Measurements from ENCODE around the gene DNAL1. TPM values are rescaled to one million over a fixed set of nuclear protein-coding genes. Genes with fewer than 3 reads are reported as not detected.
A peak's percentile ranks its signal among the peaks of the same experiment; 100 is the strongest.
"Not testable (repeated sequence)": the region's sequence is repeated elsewhere in the genome, so short reads cannot be mapped to it uniquely, and the experiment has no call there.

DNAL1 gene, protein sequence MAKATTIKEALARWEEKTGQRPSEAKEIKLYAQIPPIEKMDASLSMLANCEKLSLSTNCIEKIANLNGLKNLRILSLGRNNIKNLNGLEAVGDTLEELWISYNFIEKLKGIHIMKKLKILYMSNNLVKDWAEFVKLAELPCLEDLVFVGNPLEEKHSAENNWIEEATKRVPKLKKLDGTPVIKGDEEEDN
- 10 to 100 TPM; 18.9 to 28.4 (median 25.1) TPM for polyA plus RNA-seq (ENCODE audit: insufficient read length in 4 of 4)

DNA sequence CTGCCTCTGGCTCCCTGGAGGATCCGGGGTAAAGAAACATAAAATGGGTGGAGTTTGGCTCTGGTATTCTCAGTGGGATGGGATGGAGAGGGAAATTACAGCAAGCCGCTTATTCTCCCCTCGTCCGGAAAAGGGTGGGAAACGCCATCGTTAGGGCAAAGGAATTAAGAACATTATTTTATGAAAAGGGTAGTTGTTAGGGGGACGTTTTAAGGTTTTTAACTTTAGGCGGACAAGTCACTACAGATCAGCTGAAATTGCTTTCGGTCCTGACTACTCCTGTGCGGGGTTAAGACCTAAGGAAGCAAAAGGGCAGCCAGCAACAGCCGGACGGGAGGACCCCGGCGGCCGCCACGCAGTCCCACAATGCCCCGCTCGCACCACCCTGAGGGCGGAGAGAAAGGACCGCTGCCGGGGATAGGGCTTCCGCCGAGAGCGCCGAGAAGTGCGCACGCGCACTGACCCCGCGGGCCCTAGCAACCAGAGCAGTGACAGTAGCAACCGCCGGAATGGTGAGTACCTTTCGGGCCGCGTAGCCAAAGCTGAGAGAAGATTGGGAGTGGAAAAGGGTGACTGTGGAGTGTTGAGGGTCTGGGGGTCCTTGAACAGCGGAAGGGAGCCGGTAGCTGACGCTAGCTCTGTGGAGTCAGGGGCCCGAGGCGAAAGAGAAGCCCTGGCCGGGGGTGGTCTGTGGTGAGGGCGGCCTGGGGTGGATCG is at the start of gene DNAL1:
Gene DNAL1, plus strand, starts transcription at position 456 of the 717 bp plus-strand sequence. Its CDS starts 54 bp downstream, at position 510.
- DNase-seq (ENCODE audit: low read depth in 4 of 4, low spot score in 3 of 4) = peak; percentile 83 to 87 (median 85)

DNA sequence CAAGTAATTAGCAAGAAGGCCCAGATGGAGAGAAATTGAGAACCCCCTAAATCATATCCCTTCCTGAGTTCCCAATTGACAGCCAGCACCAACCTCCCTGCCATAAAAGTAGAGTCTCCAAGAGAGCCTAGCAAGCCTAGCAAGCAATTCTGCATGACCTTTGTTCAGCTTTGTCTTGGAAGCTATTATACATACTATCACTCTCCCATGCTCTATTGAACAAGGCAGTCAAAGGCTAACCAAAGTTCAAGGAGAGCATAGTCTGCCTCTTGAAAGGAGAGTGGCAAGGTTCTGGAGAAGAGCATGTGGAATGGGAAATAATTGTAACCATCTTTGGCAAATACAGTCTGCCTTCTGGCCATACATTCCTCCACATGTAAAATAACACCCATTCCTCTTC is 45.3 kb upstream of the DNAL1 start:
- no peak for DNase-seq (ENCODE audit: low read depth in 4 of 4, low spot score in 3 of 4)

DNA sequence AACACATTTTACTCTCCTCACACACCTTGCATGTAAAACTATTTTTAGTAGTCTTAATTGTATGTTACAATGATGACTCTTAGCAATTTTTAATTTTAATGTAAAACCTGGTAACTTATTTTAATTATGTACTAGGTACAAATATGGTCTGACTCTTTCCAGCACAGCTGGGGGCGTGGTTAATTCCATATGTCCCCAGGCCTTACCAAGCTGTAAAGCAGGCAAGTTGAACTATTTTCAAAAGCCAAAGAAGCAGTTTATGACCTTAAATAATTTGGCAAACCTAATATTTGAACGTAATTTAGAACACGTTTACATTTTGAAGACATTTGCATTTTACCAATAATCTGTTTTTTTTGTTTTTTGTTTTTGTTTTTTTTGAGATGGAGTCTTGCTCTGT is 41.8 kb upstream of the DNAL1 start:
- DNase-seq (ENCODE audit: low read depth in 4 of 4, low spot score in 3 of 4) = no peak

DNA sequence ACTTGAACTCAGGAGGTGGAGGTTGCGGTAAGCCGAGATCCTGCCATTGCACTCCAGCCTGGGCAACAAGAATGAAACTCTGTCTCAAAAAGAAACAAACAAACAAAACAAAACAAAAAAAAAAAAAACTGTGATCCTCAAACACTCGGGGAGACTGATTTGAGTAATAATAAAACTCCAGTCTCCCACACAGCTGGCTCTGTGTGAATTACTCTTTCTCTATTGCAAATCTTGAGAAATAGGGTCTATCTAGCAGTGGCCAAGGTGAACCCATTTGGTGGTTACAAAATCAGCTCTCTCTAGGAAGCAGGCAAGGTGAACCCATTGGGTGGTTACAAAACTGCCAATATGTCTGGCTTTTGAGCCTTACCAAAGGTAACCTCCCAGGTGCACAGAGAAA is 38.5 kb upstream of the DNAL1 start:
- no peak for DNase-seq (ENCODE audit: low read depth in 4 of 4, low spot score in 3 of 4)

DNA sequence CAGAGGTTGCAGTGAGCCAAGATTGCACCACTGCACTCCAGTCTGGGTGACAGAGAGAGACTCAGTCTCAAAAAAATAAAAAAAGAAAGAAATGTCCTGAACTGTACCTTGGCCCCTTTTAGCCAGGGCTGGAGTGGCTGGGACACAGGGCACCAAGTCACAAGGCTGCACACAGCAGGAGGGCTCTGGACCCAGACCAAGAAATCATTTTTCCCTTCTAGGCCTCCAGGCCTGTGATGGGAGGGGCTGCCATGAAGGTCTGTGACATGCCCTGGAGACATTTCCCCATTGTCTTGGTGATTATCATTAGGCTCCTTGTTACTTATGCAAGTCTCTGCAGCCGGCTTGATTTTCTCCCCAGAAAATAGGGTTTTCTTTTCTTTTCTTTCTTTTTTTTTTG is 37.5 kb upstream of the DNAL1 start:
- DNase-seq (ENCODE audit: low read depth in 4 of 4, low spot score in 3 of 4) = no peak

DNA sequence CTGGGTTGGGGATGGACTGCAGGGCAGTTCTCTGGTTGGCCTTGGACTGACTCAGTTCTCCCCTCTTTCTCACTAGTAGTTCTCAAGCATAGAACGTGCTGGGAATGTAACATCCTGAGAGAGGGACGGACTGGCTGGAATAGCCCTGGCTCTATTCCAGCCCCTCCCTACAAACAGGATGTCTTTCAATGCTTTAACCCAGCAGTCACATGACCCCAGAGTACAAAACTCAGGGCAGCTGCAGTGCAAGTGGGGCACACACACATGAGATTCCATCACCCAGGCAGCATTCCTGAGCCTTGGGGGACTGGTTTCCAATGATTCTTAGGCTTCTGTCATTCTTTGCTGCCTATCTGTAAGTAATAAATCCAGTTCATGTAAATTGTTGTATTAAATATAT is 34.1 kb upstream of the DNAL1 start:
- DNase-seq (ENCODE audit: low read depth in 4 of 4, low spot score in 3 of 4) = no peak

DNA sequence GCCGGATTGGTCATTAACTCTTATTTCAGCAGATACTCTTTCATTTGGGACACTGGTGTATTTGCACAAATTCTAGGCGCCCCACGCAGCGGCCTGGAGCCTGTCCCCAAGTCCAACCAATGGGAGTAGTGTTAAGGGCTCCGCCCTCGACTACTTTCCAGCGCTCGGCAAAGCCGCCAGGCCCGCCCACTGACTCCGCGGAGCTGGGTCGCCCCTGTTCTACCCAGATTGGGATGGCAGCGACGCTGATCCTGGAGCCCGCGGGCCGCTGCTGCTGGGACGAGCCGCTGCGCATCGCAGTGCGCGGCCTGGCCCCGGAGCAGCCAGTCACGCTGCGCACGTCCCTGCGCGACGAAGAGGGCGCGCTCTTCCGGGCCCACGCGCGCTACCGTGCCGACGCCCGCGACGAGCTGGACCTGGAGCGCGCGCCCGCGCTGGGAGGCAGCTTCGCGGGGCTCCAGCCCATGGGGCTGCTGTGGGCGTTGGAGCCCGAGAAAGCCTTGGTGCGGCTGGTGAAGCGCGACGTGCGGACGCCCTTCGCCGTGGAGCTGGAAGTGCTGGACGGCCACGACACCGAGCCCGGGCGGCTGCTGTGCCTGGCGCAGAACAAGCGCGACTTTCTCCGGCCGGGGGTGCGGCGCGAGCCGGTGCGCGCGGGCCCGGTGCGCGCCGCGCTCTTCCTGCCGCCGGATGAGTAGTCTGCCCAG is 32.3 kb upstream of the DNAL1 start, which contains the start of gene ACOT6:
Gene ACOT6, plus strand, starts transcription at position 179 of the 707 bp plus-strand sequence. Its CDS starts 55 bp downstream, at position 234.
- DNase-seq (ENCODE audit: low read depth in 4 of 4, low spot score in 3 of 4) = peak in 1 of 4 donors; percentile 57

DNA sequence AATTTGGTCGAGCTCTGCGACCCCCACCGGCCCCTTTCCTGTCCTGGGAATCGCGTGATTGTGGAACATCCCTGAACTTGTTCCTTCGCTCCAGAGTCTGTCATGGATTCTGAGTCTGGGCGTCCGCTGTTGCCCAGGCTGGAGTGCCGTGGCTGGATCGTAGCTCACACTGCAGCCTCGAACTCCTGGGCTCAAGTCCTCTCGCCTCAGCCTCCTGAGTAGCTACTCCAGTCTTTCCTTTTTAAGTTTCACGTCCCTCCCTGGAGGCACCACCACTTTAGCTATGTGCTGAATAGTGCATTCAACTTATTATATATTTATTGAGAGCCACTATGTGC is 31.8 kb upstream of the DNAL1 start:
- no peak for DNase-seq (ENCODE audit: low read depth in 4 of 4, low spot score in 3 of 4)

DNA sequence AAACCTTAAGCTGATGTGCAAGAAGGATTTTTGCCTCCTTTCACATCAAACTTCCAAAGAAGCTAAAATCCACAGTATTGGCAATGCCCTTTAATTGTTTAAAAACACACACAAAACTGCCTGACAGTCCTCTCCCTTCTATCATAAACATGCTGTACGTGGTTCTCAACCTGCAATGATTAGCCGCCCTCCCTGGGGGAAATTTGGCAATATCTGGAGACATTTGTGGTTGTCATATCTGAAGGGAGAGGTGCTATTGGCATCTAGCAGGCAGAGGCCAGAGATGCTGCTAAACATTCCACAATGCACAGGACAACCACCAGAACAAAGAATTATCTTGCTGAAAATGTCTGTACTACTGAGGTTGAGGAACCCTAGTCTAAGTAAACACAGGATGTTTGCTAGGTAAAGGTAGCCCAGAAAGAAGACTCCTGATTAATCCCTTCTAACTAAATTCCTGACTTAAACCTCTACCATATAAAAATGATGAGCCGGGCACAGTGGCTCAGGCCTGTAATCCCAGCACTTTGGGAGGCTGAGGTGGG is 31.3 kb upstream of the DNAL1 start:
- no peak for DNase-seq (ENCODE audit: low read depth in 4 of 4, low spot score in 3 of 4)

DNA sequence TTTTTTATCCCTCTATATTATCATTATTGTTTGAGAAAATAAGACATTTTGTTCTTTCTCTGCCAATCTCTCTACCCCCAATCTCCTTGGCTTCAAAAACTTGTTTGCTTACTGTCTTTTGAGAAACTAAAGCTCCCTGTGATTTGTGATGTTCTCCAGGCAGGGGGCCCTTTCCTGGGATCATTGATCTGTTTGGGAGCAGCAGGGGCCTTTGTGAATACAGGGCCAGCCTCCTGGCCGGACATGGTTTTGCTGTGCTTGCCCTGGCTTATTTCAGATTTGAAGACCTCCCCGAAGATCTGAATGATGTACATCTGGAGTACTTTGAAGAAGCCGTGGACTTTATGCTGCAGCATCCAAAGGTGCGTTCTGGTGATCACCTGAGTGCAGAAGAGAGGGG is 28.0 kb upstream of the DNAL1 start:
- no peak for DNase-seq (ENCODE audit: low read depth in 4 of 4, low spot score in 3 of 4)

DNA sequence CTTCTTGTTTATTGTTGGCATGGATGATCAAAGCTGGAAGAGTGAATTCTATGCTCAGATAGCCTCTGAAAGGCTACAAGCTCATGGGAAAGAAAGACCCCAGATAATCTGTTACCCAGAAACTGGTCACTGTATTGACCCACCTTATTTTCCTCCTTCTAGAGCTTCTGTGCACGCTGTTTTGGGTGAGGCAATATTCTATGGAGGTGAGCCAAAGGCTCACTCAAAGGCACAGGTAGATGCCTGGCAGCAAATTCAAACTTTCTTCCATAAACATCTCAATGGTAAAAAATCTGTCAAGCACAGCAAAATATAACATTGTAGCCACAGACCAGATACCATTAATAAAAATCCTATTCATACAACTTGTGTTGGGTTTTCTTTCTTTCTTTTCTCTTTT is 25.3 kb upstream of the DNAL1 start:
- no peak for DNase-seq (ENCODE audit: low read depth in 4 of 4, low spot score in 3 of 4)

DNA sequence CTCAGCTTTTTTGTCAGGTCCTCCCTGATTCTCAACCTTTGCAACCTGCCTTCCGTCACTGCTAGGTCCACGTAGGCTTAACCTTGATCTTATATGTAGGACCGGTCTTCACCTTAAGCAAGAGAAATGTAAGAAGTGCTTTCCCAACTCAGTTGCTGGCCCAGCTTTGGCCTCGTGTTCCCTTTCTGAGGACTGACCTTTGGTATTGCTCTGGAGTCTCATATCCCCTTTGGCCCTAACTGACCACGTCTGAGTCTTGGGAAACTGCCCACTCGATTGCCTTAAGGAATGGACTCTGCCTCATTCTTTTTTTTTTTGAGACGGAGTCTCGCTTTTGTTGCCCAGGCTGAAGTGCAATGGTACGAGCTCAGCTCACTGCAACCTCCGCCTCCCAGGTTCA is 24.5 kb upstream of the DNAL1 start:
- no peak for DNase-seq (ENCODE audit: low read depth in 4 of 4, low spot score in 3 of 4)

DNA sequence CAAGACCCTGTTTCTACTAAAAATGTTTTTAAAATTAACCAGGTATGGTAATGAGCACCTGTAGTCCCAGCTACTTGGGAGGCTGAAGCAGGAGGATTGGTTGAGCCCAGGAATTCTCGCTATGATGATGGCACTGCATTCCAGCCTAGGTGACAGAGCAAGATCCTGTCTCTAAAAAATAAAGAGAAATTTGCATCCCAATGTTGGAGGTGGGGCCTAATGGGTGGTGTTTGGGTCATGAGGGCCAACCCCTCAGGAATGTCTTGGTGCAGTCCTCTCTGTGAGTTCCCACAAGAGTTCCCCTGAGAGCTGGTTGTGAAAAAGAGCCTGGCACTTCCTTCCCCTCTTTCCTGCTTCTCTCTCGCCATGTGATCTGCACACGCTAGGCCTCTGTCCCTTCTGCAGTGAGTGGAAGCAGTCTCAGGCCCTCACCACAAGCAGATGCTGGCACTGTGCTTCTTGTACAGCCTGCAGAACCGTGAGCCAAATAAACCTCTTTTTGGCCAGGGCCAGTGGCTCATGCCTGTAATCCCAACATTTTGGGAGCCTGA is 21.2 kb upstream of the DNAL1 start:
- DNase-seq (ENCODE audit: low read depth in 4 of 4, low spot score in 3 of 4) = no peak

DNA sequence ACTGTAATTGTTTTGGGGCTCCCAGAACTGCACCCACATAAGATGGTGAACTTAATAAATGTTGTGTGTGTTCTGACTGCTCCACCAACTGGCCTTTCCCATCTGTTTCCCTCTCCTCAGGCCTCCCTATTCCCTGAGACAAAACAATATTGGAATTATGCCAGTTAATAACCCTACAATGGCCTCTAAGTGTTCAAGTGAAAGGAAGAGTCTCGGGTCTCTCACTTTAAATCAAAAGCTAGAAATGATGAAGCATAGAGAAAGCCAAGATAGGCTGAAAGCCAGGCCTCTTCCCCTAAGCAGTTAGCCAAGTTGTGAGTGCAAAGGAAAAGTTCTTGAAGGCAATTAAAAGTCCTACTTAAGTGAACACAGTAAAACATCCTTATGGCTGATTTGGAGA is 19.1 kb upstream of the DNAL1 start:
- DNase-seq (ENCODE audit: low read depth in 4 of 4, low spot score in 3 of 4) = no peak

DNA sequence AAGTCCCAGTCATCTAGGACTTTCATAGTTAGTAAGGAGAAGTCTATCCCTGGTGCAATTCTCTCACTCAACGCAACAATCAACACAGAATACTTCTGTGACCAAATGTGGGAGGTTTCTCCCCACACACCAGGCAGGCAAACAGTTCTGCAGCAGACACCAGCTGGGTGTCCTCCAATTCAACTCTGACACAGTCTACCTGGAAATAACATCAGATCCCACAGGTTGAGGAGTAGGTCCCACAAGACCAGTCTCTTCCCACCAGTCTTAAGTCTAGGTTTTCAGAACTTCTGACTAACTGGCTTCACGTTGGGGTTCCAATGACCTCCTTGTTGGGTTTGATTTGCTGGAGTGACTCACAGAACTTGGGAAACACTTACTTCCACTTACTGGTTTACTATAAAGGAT is 17.6 kb upstream of the DNAL1 start:
- DNase-seq (ENCODE audit: low read depth in 4 of 4, low spot score in 3 of 4) = no peak

DNA sequence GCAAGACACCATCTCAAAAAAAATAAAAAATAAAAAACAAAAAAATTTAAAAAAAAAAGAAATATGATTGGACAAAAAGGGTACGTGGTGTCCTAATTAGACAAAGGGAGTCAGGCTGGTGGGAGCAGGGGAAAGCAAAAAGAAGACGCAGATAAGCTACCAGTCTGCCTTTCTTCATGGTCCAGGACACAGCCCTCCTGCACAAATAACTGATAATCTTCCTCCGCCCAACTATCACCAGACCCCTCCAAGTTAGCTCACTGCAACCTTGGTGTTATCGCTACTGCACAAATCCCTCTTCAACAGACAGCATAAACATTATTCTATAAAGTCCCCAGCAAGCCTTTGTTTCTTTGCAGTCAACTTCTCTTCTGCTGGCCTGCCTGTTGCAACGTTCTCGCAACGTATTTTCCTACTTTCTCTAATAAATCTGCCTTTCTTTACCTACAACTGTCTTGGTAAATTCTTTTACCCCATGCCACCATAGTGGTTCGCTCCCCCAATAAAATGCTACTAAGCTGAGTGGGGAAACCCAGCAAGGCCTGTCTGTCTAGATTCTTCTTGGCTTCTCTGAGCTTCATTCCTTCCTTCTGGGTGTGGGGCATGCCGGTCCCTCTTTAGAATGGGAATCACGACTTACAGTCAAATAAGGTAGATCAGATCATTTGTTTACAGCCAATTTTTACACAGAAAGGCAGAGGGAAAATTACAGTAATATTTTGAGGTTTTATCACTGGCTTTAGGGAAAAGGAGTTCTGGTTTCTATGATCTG is 14.6 kb upstream of the DNAL1 start:
- DNase-seq (ENCODE audit: low read depth in 4 of 4, low spot score in 3 of 4) = no peak

DNA sequence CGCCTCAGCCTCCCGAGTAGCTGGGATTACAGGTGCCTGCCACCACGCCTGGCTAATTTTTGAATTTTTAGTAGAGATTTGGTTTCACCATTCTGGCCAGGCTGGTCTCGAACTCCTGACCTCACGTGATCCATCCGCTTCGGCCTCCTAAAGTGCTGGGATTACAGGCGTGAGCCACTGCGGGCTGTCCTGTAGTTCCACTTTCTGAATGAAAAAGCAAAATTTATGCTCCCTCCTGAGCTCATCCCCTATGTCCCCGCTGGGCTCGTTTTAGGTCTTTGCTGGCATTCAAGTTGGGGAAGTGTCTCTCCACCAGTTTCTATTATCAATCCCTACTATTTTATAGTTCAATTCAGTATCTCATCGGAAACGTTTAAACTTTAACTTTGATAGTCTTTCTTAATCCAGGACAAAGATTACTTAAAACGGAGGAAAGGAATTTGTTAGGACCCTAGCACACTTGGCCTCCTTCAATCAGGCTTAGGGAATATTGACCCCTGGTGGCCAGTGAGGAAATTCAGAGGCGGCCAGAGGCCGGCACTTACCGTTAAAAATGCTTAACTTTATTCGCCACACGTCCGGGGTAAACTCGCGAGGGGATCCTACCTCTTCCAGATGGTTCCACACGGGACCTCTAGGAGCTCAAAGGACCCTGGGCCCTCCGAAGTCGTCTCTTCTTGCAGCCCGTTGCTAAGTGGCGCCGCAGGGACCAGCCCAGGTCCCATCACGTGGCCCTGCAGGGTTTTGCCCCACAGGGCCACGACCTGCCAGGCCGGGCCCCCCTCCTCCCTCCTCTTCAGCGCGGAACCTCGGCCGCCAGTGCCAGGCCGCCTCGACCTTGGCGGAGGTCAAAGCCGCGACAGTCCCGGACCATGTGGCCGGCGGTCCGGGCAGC is 11.4 kb upstream of the DNAL1 start:
- peak in 3 of 4 donors; percentile 59 to 65 (median 61) for DNase-seq (ENCODE audit: low read depth in 4 of 4, low spot score in 3 of 4)

DNA sequence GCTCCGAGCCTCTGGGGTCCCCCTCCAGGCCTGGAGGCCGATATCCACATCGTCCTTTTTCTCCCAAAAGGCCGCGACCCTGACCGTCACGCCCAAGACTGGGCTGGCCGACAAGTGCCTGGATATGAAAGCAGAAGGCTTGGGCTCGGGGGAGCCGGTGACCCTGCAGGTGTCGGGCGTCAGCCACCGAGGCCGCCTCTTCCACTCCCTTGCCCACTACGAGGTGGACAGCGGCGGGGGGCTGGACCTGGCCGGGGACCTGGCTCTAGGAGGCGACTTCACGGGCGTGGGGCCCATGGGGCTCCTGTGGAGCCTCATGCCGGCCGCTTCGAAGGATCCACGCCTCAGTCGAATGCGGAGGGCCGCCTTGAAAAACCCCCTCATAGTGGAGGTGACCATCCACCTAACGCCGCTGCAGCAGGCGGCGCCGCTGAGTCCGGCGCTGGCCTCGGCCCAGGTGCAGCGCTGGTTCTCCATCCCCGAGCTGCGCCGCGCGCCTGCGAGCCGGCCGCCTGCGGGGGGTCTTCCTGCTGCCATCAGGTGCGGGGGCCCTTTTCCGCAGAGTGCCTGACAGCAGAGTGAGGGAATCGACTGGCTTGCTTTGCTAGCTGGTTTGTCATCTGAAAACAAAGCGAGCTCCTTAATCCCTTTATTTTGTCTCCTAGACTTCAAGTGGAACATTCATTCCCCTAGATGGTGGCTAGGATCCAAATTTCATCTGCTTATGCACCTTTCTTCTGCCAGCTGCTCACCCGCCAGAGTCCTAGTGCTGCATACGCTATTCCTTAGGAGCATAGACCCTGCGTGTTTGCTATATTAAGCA is 10.6 kb upstream of the DNAL1 start:
- peak in 1 of 4 donors; percentile 25 for DNase-seq (ENCODE audit: low read depth in 4 of 4, low spot score in 3 of 4)

DNA sequence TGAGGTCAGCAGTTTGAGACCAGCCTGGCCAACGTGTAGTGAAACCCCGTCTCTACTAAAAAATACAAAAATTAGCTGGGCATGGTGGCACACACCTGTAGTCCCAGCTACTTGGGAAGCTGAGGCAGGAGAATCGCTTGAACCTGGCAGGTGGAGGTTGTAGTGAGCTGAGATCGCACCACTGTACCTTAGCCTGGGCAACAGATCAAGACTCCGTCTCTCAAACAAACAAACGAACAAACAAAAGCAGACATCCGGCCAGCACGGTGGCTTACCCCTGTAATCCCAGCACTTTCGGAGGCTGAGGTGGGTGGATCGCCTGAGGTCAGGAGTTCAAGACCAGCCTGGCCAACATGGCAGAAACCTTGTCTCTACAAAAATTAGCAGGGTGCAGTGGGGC is 8.4 kb upstream of the DNAL1 start:
- DNase-seq (ENCODE audit: low read depth in 4 of 4, low spot score in 3 of 4) = not testable (repeated sequence)
